ENCODE data around the gene TRPM3.
A peak's percentile ranks its signal among the peaks of the same experiment; 100 is the strongest.

- peak; percentile 78 for TF ChIP-seq CTCF (IDR thresholded peaks at IDR 0.05)
- no peak for TF ChIP-seq POLR2AphosphoS5 (IDR thresholded peaks at IDR 0.05; ENCODE audit: low read depth, low read length)
- TF ChIP-seq, protein P1, sequence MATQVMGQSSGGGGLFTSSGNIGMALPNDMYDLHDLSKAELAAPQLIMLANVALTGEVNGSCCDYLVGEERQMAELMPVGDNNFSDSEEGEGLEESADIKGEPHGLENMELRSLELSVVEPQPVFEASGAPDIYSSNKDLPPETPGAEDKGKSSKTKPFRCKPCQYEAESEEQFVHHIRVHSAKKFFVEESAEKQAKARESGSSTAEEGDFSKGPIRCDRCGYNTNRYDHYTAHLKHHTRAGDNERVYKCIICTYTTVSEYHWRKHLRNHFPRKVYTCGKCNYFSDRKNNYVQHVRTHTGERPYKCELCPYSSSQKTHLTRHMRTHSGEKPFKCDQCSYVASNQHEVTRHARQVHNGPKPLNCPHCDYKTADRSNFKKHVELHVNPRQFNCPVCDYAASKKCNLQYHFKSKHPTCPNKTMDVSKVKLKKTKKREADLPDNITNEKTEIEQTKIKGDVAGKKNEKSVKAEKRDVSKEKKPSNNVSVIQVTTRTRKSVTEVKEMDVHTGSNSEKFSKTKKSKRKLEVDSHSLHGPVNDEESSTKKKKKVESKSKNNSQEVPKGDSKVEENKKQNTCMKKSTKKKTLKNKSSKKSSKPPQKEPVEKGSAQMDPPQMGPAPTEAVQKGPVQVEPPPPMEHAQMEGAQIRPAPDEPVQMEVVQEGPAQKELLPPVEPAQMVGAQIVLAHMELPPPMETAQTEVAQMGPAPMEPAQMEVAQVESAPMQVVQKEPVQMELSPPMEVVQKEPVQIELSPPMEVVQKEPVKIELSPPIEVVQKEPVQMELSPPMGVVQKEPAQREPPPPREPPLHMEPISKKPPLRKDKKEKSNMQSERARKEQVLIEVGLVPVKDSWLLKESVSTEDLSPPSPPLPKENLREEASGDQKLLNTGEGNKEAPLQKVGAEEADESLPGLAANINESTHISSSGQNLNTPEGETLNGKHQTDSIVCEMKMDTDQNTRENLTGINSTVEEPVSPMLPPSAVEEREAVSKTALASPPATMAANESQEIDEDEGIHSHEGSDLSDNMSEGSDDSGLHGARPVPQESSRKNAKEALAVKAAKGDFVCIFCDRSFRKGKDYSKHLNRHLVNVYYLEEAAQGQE (IDR thresholded peaks at IDR 0.05; ENCODE audit: insufficient read depth in 1 of 2, low read depth in 2 of 2, low read length in 1 of 2), result no peak
These were observed 636.9 kb downstream of the TRPM3 start for GRCh38 chr9:70484232-70485130.

Data from Panc1 (cell line).